Left lung (tissue), 10 donors: Measurements from ENCODE around the gene RNF207. TPM values are rescaled to one million over a fixed set of nuclear protein-coding genes. Genes with fewer than 3 reads are reported as not detected.

Experiments
- ATAC-seq: fragments of 200-7000 bp; cut with Tn5 transposase; one replicate; pipeline ENCODE4 v1.9.1; 2020; ENCODE audit warnings: moderate library complexity
- DNase-seq, 4 donors: peaks; one replicate each; pipeline ENCODE4 v3.0.0-alpha.2; 2013 to 2020
- H3K27ac ChIP-seq, 2 donors: fragments of 200-600 bp; sonication (generic) in 1 of 2; one replicate each; pipeline versions ENCODE4 v1.5.0 to v1.8.0; 2020 to 2021
- H3K27me3 ChIP-seq, 2 donors: fragments of 200-600 bp; sonication (generic) in 1 of 2; one replicate each; pipeline versions ENCODE4 v1.5.0 to v1.8.0; 2020 to 2021
- H3K36me3 ChIP-seq, 2 donors: fragments of 200-600 bp; sonication (generic) in 1 of 2; one replicate each; pipeline versions ENCODE4 v1.5.0 to v1.8.0; 2020 to 2021
- H3K4me1 ChIP-seq, 2 donors: fragments of 200-600 bp; one replicate each; pipeline ENCODE4 v1.8.0; 2021
- H3K4me3 ChIP-seq, 2 donors: fragments of 200-600 bp; sonication (generic) in 1 of 2; one replicate each; pipeline versions ENCODE4 v1.5.0 to v1.8.0; 2020 to 2021; ENCODE audit warnings: mild to moderate bottlenecking in 1 of 2
- H3K9me3 ChIP-seq, 2 donors: fragments of 200-600 bp; sonication (generic) in 1 of 2; one replicate each; pipeline versions ENCODE4 v1.5.0 to v1.8.0; 2020 to 2021
- CTCF ChIP-seq, 2 donors: fragments of 200-600 bp; sonication (generic) in 1 of 2; IDR thresholded peaks; one replicate each; pipeline versions ENCODE4 v1.5.0 to v1.8.0; 2021; ENCODE audit warnings: antibody characterized with exemption in 2 of 2
- intact Hi-C, 2 donors: fragments of 100-400 bp; cut with DNase I; formaldehyde crosslinking; loops; one replicate each; pipeline versions ENCODE4 v1.11.2 to v1.14.2; 2022
- polyA plus RNA-seq, 6 donors: library from polyadenylated mRNA; unstranded; fragments of 120-200 nt; gene quantifications; one replicate each; pipeline ENCODE4 v1.2.1, GENCODE V29; 2013; ENCODE audit not compliant: insufficient read length in 6 of 6
- total RNA-seq, 2 donors: library from RNA; stranded (reverse); fragmentation: NEBNext Ultra II Directional; extraction: Animal tissue kit (Norgen Biotek cat#: 25700); gene quantifications; one replicate each; pipeline ENCODE4 v1.2.1, GENCODE V29; 2021
- donor health status: DM: no; HTN: yes; CAD: no.
- donor health status: DM: no; HTN: no; CAD: no.

The RNF207 gene
- total and polyA plus RNA-seq, 8 donors: 10.7 to 16.3 (median 13.1) TPM

GRCh38 chr1:6234502-6235295, 28.8 kb downstream of the RNF207 start:
- no peak for TF ChIP-seq CTCF (IDR thresholded peaks at IDR 0.05)
- H3K9me3 ChIP-seq: no peaks in the 10 kb centered on the region
- peak overlapping the region; percentile 59 to 75 for H3K4me3 ChIP-seq
- no peak overlapping the region for H3K27ac ChIP-seq
- DNase-seq: no peak
- peaks cover 12 to 15% of the 10 kb centered on the region in 2 donors for H3K4me1 ChIP-seq
- intact Hi-C loops: no loop called here
- peaks cover 0 to 22% of the 10 kb centered on the region in 2 donors for H3K27me3 ChIP-seq
- ATAC-seq: no peak
- peaks cover 0 to 44% of the 10 kb centered on the region in 2 donors for H3K36me3 ChIP-seq

GRCh38 chr1:6235296-6235677, 29.4 kb downstream of the RNF207 start:
- DNase-seq: no peak
- H3K36me3 ChIP-seq: peaks cover 0 to 38% of the 10 kb centered on the region in 2 donors
- intact Hi-C loops: no loop called here
- H3K27me3 ChIP-seq: peaks cover 0 to 28% of the 10 kb centered on the region in 2 donors
- no peak for TF ChIP-seq CTCF (IDR thresholded peaks at IDR 0.05)
- peaks cover 12 to 15% of the 10 kb centered on the region in 2 donors for H3K4me1 ChIP-seq
- H3K9me3 ChIP-seq: no peaks in the 10 kb centered on the region
- peak; percentile 13 for ATAC-seq
- H3K4me3 ChIP-seq: peak overlapping the region; percentile 59 to 75
- peak overlapping the region in 1 of 2 donors; percentile 68 for H3K27ac ChIP-seq

GRCh38 chr1:6237093-6237492, 31.2 kb downstream of the RNF207 start:
- DNase-seq: no peak
- TF ChIP-seq CTCF (IDR thresholded peaks at IDR 0.05): no peak
- peaks cover 12 to 20% of the 10 kb centered on the region in 2 donors for H3K4me1 ChIP-seq
- intact Hi-C loops: no loop called here
- H3K27ac ChIP-seq: no peak overlapping the region
- H3K27me3 ChIP-seq: peaks cover 14 to 46% of the 10 kb centered on the region in 2 donors
- no peak for ATAC-seq
- no peaks in the 10 kb centered on the region for H3K9me3 ChIP-seq
- no peak overlapping the region for H3K4me3 ChIP-seq
- peaks cover 0 to 20% of the 10 kb centered on the region in 2 donors for H3K36me3 ChIP-seq

GRCh38 chr1:6239213-6239752, 33.4 kb downstream of the RNF207 start:
- Histone ChIP-seq H3K36me3 (no peaks in the 10 kb centered on the region), H3K27me3 (peaks cover 36 to 68% of the 10 kb centered on the region in 2 donors), H3K4me1 (peaks cover 10 to 28% of the 10 kb centered on the region in 2 donors), H3K9me3 (no peaks in the 10 kb centered on the region), H3K4me3 (no peak overlapping the region), H3K27ac (no peak overlapping the region)
- intact Hi-C loops: no loop called here
- no peak for TF ChIP-seq CTCF (IDR thresholded peaks at IDR 0.05)
- ATAC-seq: no peak
- DNase-seq: no peak

- no peak for DNase-seq
- intact Hi-C loops: no loop called here
- H3K36me3 ChIP-seq: no peaks in the 10 kb centered on the region
- H3K4me3 ChIP-seq: no peak overlapping the region
- TF ChIP-seq CTCF (IDR thresholded peaks at IDR 0.05): no peak
- peaks cover 2 to 22% of the 10 kb centered on the region in 2 donors for H3K4me1 ChIP-seq
- H3K27ac ChIP-seq: no peak overlapping the region
- peaks cover 40 to 76% of the 10 kb centered on the region in 2 donors for H3K27me3 ChIP-seq
- H3K9me3 ChIP-seq: no peaks in the 10 kb centered on the region
- ATAC-seq: no peak
Measured at GRCh38 chr1:6239950-6240768, 34.2 kb downstream of the RNF207 start.
